ENCODE results near the gene APOBEC3F.
"Not testable (repeated sequence)": the region's sequence is repeated elsewhere in the genome, so short reads cannot be mapped to it uniquely, and the experiment has no call there.

APOBEC3F gene

GRCh38 chr22:39028281-39028680 is 12.4 kb upstream of the APOBEC3F start:
- no peak for DNase-seq

GRCh38 chr22:39029227-39029626 is 11.4 kb upstream of the APOBEC3F start:
- no peak for DNase-seq

GRCh38 chr22:39030705-39031104 is 10.0 kb upstream of the APOBEC3F start:
- no peak for DNase-seq

- DNase-seq: not testable (repeated sequence)
Observed at GRCh38 chr22:39031434-39032295, 9.0 kb upstream of the APOBEC3F start.

- DNase-seq: not testable (repeated sequence)
Observed at GRCh38 chr22:39037071-39037470, 3.6 kb upstream of the APOBEC3F start.

- DNase-seq: no peak
Observed at GRCh38 chr22:39039306-39040126, 1.1 kb upstream of the APOBEC3F start.

GRCh38 chr22:39040155-39040537 is 518 bp upstream of the APOBEC3F start:
- not testable (repeated sequence) for DNase-seq

GRCh38 chr22:39041908-39042307 is 1.2 kb downstream of the APOBEC3F start:
- no peak for DNase-seq

- DNase-seq: not testable (repeated sequence)
Observed at GRCh38 chr22:39043063-39043462, 2.4 kb downstream of the APOBEC3F start.

GRCh38 chr22:39045136-39045535 is 4.5 kb downstream of the APOBEC3F start:
- not testable (repeated sequence) for DNase-seq

- not testable (repeated sequence) for DNase-seq
Observed at GRCh38 chr22:39049486-39049885, 8.8 kb downstream of the APOBEC3F start.

GRCh38 chr22:39051844-39052495 is 11.3 kb downstream of the APOBEC3F start:
- DNase-seq: not testable (repeated sequence)

GRCh38 chr22:39055658-39056057 is 15.0 kb downstream of the APOBEC3F start:
- no peak for DNase-seq

- not testable (repeated sequence) for DNase-seq
Observed at GRCh38 chr22:39061290-39061689, 20.6 kb downstream of the APOBEC3F start.

- DNase-seq: not testable (repeated sequence)
Observed at GRCh38 chr22:39061951-39062350, 21.3 kb downstream of the APOBEC3F start.

- not testable (repeated sequence) for DNase-seq
Observed at GRCh38 chr22:39063904-39064303, 23.2 kb downstream of the APOBEC3F start.

- DNase-seq: not testable (repeated sequence)
Observed at GRCh38 chr22:39066442-39067276, 26.0 kb downstream of the APOBEC3F start.

GRCh38 chr22:39068033-39068785 is 27.5 kb downstream of the APOBEC3F start:
- DNase-seq: no peak

- DNase-seq: no peak
Observed at GRCh38 chr22:39070186-39070585, 29.5 kb downstream of the APOBEC3F start.

GRCh38 chr22:39072581-39072981 is 31.9 kb downstream of the APOBEC3F start:
- DNase-seq: not testable (repeated sequence)

GRCh38 chr22:39073981-39074380 is 33.3 kb downstream of the APOBEC3F start:
- no peak for DNase-seq

Data from central memory CD4-positive, alpha-beta T cell (primary cell).